ENCODE measurements around the gene GOSR2.
"Not testable (repeated sequence)": the region's sequence is repeated elsewhere in the genome, so short reads cannot be mapped to it uniquely, and the experiment has no call there.

Gene GOSR2

GRCh38 chr17:46963571-46963970 lies 40.6 kb downstream of the GOSR2 start:
- no peak for DNase-seq (ENCODE audit: low read depth, low spot score)

- DNase-seq (ENCODE audit: low read depth, low spot score): no peak
These were observed 41.6 kb downstream of the GOSR2 start for GRCh38 chr17:46964315-46965265.

GRCh38 chr17:46968224-46968834 lies 45.4 kb downstream of the GOSR2 start:
- no peak for DNase-seq (ENCODE audit: low read depth, low spot score)

- DNase-seq (ENCODE audit: low read depth, low spot score): no peak
These were observed 45.9 kb downstream of the GOSR2 start for GRCh38 chr17:46968896-46969295.

GRCh38 chr17:46971647-46972300 lies 48.8 kb downstream of the GOSR2 start:
- no peak for DNase-seq (ENCODE audit: low read depth, low spot score)

GRCh38 chr17:46972346-46972745 lies 49.4 kb downstream of the GOSR2 start:
- no peak for DNase-seq (ENCODE audit: low read depth, low spot score)

- no peak for DNase-seq (ENCODE audit: low read depth, low spot score)
These were observed 51.1 kb downstream of the GOSR2 start for GRCh38 chr17:46974086-46974485.

- no peak for DNase-seq (ENCODE audit: low read depth, low spot score)
These were observed 52.3 kb downstream of the GOSR2 start for GRCh38 chr17:46975287-46975686.

GRCh38 chr17:46976626-46977270 lies 53.8 kb downstream of the GOSR2 start:
- no peak for DNase-seq (ENCODE audit: low read depth, low spot score)

GRCh38 chr17:46977348-46977747 lies 54.4 kb downstream of the GOSR2 start:
- no peak for DNase-seq (ENCODE audit: low read depth, low spot score)

- no peak for DNase-seq (ENCODE audit: low read depth, low spot score)
These were observed 55.0 kb downstream of the GOSR2 start for GRCh38 chr17:46977750-46978488.

- no peak for DNase-seq (ENCODE audit: low read depth, low spot score)
These were observed 55.7 kb downstream of the GOSR2 start for GRCh38 chr17:46978489-46979146.

GRCh38 chr17:46979147-46979863 lies 56.3 kb downstream of the GOSR2 start, which contains the start of gene RPRML:
Gene RPRML, minus strand, starts transcription at chr17:46979253. Its CDS starts 246 bp downstream, at chr17:46979007.
- no peak for DNase-seq (ENCODE audit: low read depth, low spot score)

- DNase-seq (ENCODE audit: low read depth, low spot score): no peak
These were observed 59.6 kb downstream of the GOSR2 start for GRCh38 chr17:46982577-46982976.

GRCh38 chr17:46983782-46984181 lies 60.8 kb downstream of the GOSR2 start:
- DNase-seq (ENCODE audit: low read depth, low spot score): no peak

GRCh38 chr17:46984341-46984740 lies 61.4 kb downstream of the GOSR2 start:
- no peak for DNase-seq (ENCODE audit: low read depth, low spot score)

GRCh38 chr17:46984892-46985291 lies 61.9 kb downstream of the GOSR2 start:
- no peak for DNase-seq (ENCODE audit: low read depth, low spot score)

GRCh38 chr17:46986366-46986765 lies 63.4 kb downstream of the GOSR2 start:
- no peak for DNase-seq (ENCODE audit: low read depth, low spot score)

GRCh38 chr17:46987927-46988326 lies 65.0 kb downstream of the GOSR2 start:
- DNase-seq (ENCODE audit: low read depth, low spot score): not testable (repeated sequence)
